IMR-90 (cell line): ENCODE results near the gene BRAP. TPM values are rescaled to one million over a fixed set of nuclear protein-coding genes. Genes with fewer than 3 reads are reported as not detected.

Source experiments
- ATAC-seq: fragments of 200-7000 bp; cut with Tn5 transposase; 2 replicates; pipeline ENCODE4 v1.9.1; 2020; ENCODE audit warnings: low read depth, mild to moderate bottlenecking, moderate library complexity
- BruUV-seq: library from RNA; stranded (reverse); fragments of 400-500 nt; replicated peaks from 2 replicates; lab custom pipeline; 2021; lab: Mats Ljungman, UMichigan
- CTCF ChIA-PET: fragments of 300-600 bp; formaldehyde crosslinking; extraction: SDS; loops from one replicate; lab custom pipeline; 2021; ENCODE audit warnings: antibody characterized with exemption; lab: Yijun Ruan, JAX
- POLR2A ChIA-PET: fragments of 300-600 bp; sonication (Branson Sonifier 250); formaldehyde crosslinking; loops from one replicate; lab custom pipeline; 2022; ENCODE audit warnings: antibody characterized with exemption; ENCODE audit not compliant: unreplicated experiment; lab: Charles Lee
- DNase-seq: peaks from one replicate; pipeline ENCODE4 v3.0.0; 2013
- H2AFZ ChIP-seq: replicated peaks from 2 replicates; pipeline ENCODE3; 2013; ENCODE audit warnings: low read length, mild to moderate bottlenecking; ENCODE audit not compliant: poor library complexity
- H2AK5ac ChIP-seq: 2 replicates; pipeline ENCODE4 v1.6.1; 2013; ENCODE audit warnings: low read depth, low read length, inconsistent platforms
- H2AK9ac ChIP-seq: replicated peaks from 2 replicates; pipeline ENCODE3; 2013; ENCODE audit warnings: mild to moderate bottlenecking, low read depth, low read length, moderate library complexity; ENCODE audit not compliant: poor library complexity
- H2BK120ac ChIP-seq: 2 replicates; pipeline ENCODE4 v1.6.1; 2013; ENCODE audit warnings: low read depth, low read length, inconsistent platforms
- H2BK15ac ChIP-seq: 3 replicates; pipeline ENCODE4 v1.6.1; 2013; ENCODE audit warnings: low read depth, low read length, inconsistent platforms
- H2BK20ac ChIP-seq: 2 replicates; pipeline ENCODE4 v1.6.1; 2013; ENCODE audit warnings: low read depth, mild to moderate bottlenecking, inconsistent platforms, low read length, moderate library complexity
- H2BK5ac ChIP-seq: 2 replicates; pipeline ENCODE4 v1.6.1; 2013; ENCODE audit warnings: mild to moderate bottlenecking, low read depth, low read length, inconsistent platforms; ENCODE audit not compliant: poor library complexity, severe bottlenecking
- H3K14ac ChIP-seq: replicated peaks from 2 replicates; pipeline ENCODE4 v1.6.1; 2013; ENCODE audit warnings: low read depth, low read length, inconsistent platforms
- H3K18ac ChIP-seq: 2 replicates; pipeline ENCODE4 v1.6.1; 2013; ENCODE audit warnings: low read depth, low read length, control low read depth
- H3K23ac ChIP-seq: 2 replicates; pipeline ENCODE4 v1.6.1; 2013; ENCODE audit warnings: low read depth, low read length, inconsistent platforms
- H3K27ac ChIP-seq: 2 replicates; pipeline ENCODE4 v1.5.1; 2013; ENCODE audit warnings: mild to moderate bottlenecking, control low read depth, low read length; ENCODE audit not compliant: insufficient read depth
- H3K27me3 ChIP-seq: 2 replicates; pipeline ENCODE4 v1.6.1; 2013; ENCODE audit warnings: low read length; ENCODE audit not compliant: control insufficient read depth, insufficient read depth
- H3K36me3 ChIP-seq: 2 replicates; pipeline ENCODE4 v1.6.1; 2013; ENCODE audit warnings: low read length, mixed read lengths; ENCODE audit not compliant: control insufficient read depth, insufficient read depth
- H3K4ac ChIP-seq: 2 replicates; pipeline ENCODE4 v1.6.1; 2013; ENCODE audit warnings: low read depth, low read length, inconsistent platforms
- H3K4me1 ChIP-seq: 2 replicates; pipeline ENCODE4 v1.6.1; 2013; ENCODE audit warnings: low read length, mixed read lengths; ENCODE audit not compliant: control insufficient read depth, insufficient read depth
- H3K4me2 ChIP-seq: 2 replicates; pipeline ENCODE4 v1.6.1; 2013; ENCODE audit warnings: low read depth, mild to moderate bottlenecking, control low read depth, low read length, moderate library complexity
- H3K4me3 ChIP-seq: 2 replicates; pipeline ENCODE4 v1.5.1; 2013; ENCODE audit warnings: low read depth, mild to moderate bottlenecking, control low read depth, low read length, moderate library complexity; ENCODE audit not compliant: insufficient read depth
- H3K56ac ChIP-seq: 2 replicates; pipeline ENCODE4 v1.6.1; 2013; ENCODE audit warnings: low read length, inconsistent platforms; ENCODE audit not compliant: insufficient read depth; ENCODE audit errors: extremely low read depth
- H3K79me1 ChIP-seq, 2 experiments: 2 replicates each; pipeline ENCODE4 v1.6.1; 2013; ENCODE audit warnings: low read length in 2 of 2, inconsistent platforms in 1 of 2, low read depth in 1 of 2
- H3K9ac ChIP-seq: 2 replicates; pipeline ENCODE4 v1.6.1; 2013; ENCODE audit warnings: low read depth, low read length, control low read depth
- H3K9me1 ChIP-seq: 2 replicates; pipeline ENCODE4 v1.6.1; 2013; ENCODE audit warnings: low read length, inconsistent platforms; ENCODE audit not compliant: insufficient read depth
- H3K9me3 ChIP-seq: 2 replicates; pipeline ENCODE4 v1.6.1; 2013; ENCODE audit warnings: low read length; ENCODE audit not compliant: control insufficient read depth, insufficient read depth
- H4K20me1 ChIP-seq: 2 replicates; pipeline ENCODE4 v1.6.1; 2013; ENCODE audit warnings: low read length, inconsistent platforms; ENCODE audit not compliant: insufficient read depth
- H4K5ac ChIP-seq: 2 replicates; pipeline ENCODE4 v1.6.1; 2013; ENCODE audit warnings: mild to moderate bottlenecking, low read depth, low read length, control low read depth
- H4K8ac ChIP-seq, 2 experiments: 2 replicates each; pipeline ENCODE4 v1.6.1; 2013; ENCODE audit warnings: low read depth in 2 of 2, low read length in 2 of 2, control low read depth in 1 of 2, inconsistent platforms in 1 of 2
- H4K91ac ChIP-seq: 2 replicates; pipeline ENCODE4 v1.6.1; 2013; ENCODE audit warnings: low read depth, low read length, inconsistent platforms; ENCODE audit not compliant: insufficient read depth
- CHD1 ChIP-seq: IDR thresholded peaks from 2 replicates; pipeline ENCODE4 v1.6.1; 2012; ENCODE audit warnings: low read depth, low read length, improper control_type of control experiment
- CTCF ChIP-seq: conservative IDR thresholded peaks from 2 replicates; pipeline ENCODE4 v1.5.1; 2012; ENCODE audit warnings: mild to moderate bottlenecking, low read depth, low read length, improper control_type of control experiment
- FOS ChIP-seq: fragments of 150-350 bp; IDR thresholded peaks from 2 replicates; pipeline ENCODE4 v1.6.1; 2016; ENCODE audit warnings: low read depth, low read length
- MAZ ChIP-seq: IDR thresholded peaks from 2 replicates; pipeline ENCODE4 v1.6.1; 2012; ENCODE audit warnings: low read depth, mild to moderate bottlenecking, low read length, improper control_type of control experiment, moderate library complexity, borderline replicate concordance
- MXI1 ChIP-seq: IDR thresholded peaks from 2 replicates; pipeline ENCODE4 v1.6.1; 2012; ENCODE audit warnings: low read depth, mild to moderate bottlenecking, low read length, moderate library complexity, borderline replicate concordance
- RFX5 ChIP-seq: IDR thresholded peaks from 2 replicates; pipeline ENCODE4 v1.8.0; 2012; ENCODE audit warnings: low read depth, mild to moderate bottlenecking, low read length, moderate library complexity
- WGBS, 2 experiments: methylation state at CpG; one replicate each; pipeline versions ENCODE4 v1.1.5 to v1.1.7; 2013; ENCODE audit warnings: missing lambda C conversion rate in 2 of 2; ENCODE audit not compliant: insufficient read length in 1 of 2; ENCODE audit errors: extremely low coverage in 2 of 2; 5-methylcytosine and 5-hydroxymethylcytosine counted together
- dilution Hi-C: fragments of 300-500 bp; cut with HindIII; formaldehyde crosslinking; loops from one replicate; pipeline ENCODE4 v1.14.3; 2018; ENCODE audit warnings: low sequenced_read_pairs; ENCODE audit not compliant: unreplicated experiment
- in situ Hi-C: fragments of 300-500 bp; cut with MboI; formaldehyde crosslinking; loops from 3 replicates; pipeline ENCODE4 v1.14.3; 2019; ENCODE audit warnings: low sequenced_read_pairs, inconsistent platforms, mixed read lengths
- intact Hi-C: fragments of 100-400 bp; cut with micrococcal nuclease; formaldehyde crosslinking; loops from 2 replicates; pipeline ENCODE4 v1.10.0; 2022
- polyA plus RNA-seq, 3 experiments: library from polyadenylated mRNA; depleted of rRNA; stranded (reverse); fragments of >200 nt; gene quantifications; 2 replicates each; pipeline ENCODE4 v1.2.3, GENCODE V29; 2012; ENCODE audit warnings: low replicate concordance in 1 of 3
- total RNA-seq: library from RNA; depleted of rRNA; stranded (reverse); fragments of >200 nt; gene quantifications from 2 replicates; pipeline ENCODE4 v1.2.3, GENCODE V29; 2012

Gene BRAP
- total and polyA plus RNA-seq, 2 of the 4 experiments (the other 2 are of a cell fraction) = 10.3 to 17.2 TPM

DNA sequence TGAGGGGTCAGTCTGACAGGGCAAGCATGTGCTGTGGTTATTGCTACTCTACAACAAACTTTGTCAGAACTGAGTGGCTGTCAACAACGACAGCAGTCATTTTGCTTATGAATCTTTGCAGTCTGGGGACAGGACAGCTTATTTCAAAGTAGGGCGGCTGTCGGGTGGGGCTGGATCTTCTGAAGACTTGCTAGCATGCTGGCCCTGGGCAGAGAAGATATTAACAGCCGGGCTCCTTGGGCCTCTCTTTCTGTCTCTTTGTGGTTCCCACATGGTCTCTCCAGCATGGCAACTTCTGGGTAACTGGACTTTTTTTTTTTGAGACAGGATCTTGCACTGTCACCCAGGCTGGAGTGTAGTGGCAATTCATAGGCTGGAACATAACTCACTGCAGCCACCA is 47.0 kb upstream of the BRAP start:
- no peak overlapping the region for H2AFZ ChIP-seq

More for the DNA sequence above, 47.0 kb upstream of the BRAP start:
- Histone ChIP-seq H2BK15ac (no peak overlapping the region), H4K20me1 (no peaks in the 10 kb centered on the region), H2BK20ac (no peak overlapping the region), H3K14ac (no peak overlapping the region), H3K4me1 (no peaks in the 10 kb centered on the region), H3K56ac (0 out of 2 replicates have a peak overlapping the region, but pooled peaks have one; percentile 3), H2BK120ac (no peak overlapping the region), H3K79me1 (no peaks in the 10 kb centered on the region), H2AK5ac (no peak overlapping the region), H3K4me3 (no peak overlapping the region), H2AK9ac (no peak overlapping the region), H3K36me3 (peaks cover 39% of the 10 kb centered on the region), H4K5ac (no peak overlapping the region), H4K8ac (no peak overlapping the region), H3K27ac (no peak overlapping the region), H3K9me1 (no peaks in the 10 kb centered on the region), H3K18ac (no peak overlapping the region), H2BK5ac (no peak overlapping the region), H3K27me3 (no peaks in the 10 kb centered on the region), H3K9ac (no peak overlapping the region), H3K9me3 (no peaks in the 10 kb centered on the region), H3K4ac (no peak overlapping the region), H3K4me2 (no peak overlapping the region), H4K91ac (no peak overlapping the region), H3K23ac (no peak overlapping the region)
- DNase-seq (no peak), ATAC-seq (no peak)
- in situ Hi-C loops = no loop called here
- no TSS peak for BruUV-seq
- 83% methylated on average over 4 of the region's 4 CpGs; no CpG with 5 or more reads in 1 of the 2 experiments for WGBS, 2 experiments
- dilution Hi-C loops = no loop called here
- no peak for TF ChIP-seq CHD1
- no peak for TF ChIP-seq MAZ
- no peak for TF ChIP-seq MXI1
- no peak for TF ChIP-seq FOS
- no peak for TF ChIP-seq RFX5
- TF ChIP-seq CTCF = no peak
- ChIA-PET CTCF (interaction anchor here (0.7 kb wide), 1 partner anchor 8 kb away, joined by 3 read pairs; no protein-coding TSS in a partner anchor), POLR2A (no interaction called here)
- intact Hi-C loops = no loop called here
